ENCODE results near the gene PACS2.
"Not testable (repeated sequence)": the region's sequence is repeated elsewhere in the genome, so short reads cannot be mapped to it uniquely, and the experiment has no call there.

The PACS2 gene

DNA sequence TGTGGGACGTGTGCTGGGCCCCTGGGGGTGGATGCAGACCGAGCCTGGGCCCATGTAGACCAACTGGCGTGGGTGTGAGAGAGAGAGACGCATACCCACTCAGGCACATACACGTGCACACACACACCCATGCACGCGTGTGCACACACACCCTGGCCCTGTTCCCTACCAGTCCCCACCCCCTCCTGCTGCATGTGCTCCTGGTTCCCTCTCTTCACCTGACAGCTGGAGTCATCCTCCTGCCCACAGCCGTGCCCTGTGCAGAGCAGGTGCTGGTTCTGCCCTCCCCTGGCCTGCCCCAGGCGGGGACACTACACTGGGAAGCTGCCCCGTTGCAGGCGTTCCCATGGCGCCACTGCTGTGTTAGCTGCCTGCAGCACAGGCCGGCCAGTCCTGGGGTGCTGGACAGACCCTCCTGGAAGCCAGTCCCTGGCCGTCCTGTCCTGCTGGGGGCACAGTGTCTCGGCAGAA lies 18.5 kb downstream of the PACS2 start:
- no peak for DNase-seq

DNA sequence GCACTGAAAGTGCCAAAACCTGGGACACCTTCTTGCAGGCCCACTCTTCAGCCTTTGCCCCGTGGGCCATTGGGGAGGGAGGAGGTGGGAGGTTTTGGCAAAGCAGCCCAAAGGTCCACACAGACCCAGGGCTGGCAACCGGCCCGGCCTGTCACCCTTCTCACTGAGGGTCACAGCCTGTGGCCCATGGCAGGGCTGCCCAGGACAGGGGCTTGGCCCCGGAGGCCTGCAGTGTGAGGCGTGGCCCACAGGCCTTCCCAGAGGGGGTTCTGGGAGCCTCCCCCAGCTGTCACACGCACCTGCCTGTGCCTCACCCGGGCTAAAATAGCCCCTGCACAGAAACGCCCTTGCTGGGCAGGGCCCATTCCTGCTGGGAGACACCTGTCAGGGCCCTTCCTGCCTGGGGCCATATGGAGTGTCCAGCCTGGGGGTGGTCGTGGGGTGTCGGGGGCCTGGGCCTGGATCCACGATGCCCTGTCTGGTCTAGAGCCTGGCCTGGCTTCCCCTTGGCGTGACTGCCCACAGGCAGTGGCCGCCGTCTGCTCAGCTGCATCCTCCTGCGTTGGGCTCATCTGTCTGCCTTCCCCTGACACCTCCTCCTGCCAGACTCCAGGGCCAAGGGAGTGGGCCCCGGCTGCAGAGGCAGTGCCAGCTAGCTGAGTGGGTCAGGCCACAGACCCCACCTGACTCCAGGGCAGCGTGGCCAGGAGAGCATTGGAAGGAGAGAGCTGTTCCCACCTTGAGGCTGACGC lies 19.2 kb downstream of the PACS2 start:
- no peak for DNase-seq

DNA sequence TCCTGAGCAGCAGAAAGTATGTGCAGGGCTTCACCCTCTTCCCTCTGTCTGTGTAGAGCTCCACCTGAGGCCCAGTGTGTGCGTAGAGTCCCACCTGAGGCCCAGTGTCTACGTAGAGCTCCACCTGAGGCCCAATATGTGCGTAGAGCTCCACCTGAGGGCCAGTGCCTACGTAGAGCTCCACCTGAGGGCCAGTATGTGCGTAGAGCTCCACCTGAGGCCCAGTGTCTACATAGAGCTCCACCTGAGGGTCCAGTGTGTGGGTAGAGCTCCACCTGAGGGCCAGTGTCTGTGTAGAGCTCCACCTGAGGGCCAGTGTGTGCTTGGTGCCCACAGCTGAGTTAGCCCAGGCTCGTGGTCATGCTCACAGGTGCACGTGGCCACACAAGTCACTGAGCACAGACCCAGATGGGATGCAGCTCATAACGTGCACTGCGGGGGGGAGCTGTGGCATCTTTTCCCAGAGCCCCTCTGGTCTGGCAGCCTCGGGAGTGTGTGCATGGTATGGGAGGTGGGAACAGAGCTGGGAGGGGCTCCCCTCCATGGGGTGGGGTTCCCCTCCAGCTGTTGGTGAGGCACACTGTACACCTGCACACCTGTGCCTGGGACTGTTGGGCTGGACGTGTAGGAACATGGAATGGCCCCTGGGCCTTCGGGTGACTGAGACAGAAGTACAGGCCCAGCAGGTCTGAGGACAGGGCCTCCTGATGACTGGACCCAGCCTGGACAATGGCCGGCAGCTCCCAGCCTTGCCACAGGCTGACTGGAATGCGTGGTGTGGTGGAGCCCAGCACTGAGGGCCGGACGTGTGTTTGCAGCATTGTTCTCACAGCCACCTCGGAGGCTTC lies 20.1 kb downstream of the PACS2 start:
- no peak for DNase-seq

DNA sequence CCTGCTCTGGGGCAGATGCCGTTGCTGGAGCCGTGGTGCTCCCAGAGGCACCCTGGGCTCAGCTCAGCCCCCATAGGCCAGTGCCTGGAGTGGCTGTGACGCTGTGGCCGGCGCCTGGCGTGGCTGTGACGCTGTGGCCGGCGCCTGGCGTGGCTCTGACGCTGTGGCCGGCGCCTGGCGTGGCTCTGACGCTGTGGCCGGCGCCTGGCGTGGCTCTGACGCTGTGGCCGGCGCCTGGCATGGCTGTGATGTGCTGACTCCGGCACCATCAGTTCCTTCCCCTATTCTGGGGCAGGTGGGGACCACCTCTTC lies 20.6 kb downstream of the PACS2 start:
- not testable (repeated sequence) for DNase-seq

- DNase-seq = no peak
These were observed 21.4 kb downstream of the PACS2 start for GRCh38 chr14:105335735-105336476.

GRCh38 chr14:105336477-105337287 lies 22.1 kb downstream of the PACS2 start:
- DNase-seq = no peak

GRCh38 chr14:105337433-105337832 lies 22.9 kb downstream of the PACS2 start:
- no peak for DNase-seq

DNA sequence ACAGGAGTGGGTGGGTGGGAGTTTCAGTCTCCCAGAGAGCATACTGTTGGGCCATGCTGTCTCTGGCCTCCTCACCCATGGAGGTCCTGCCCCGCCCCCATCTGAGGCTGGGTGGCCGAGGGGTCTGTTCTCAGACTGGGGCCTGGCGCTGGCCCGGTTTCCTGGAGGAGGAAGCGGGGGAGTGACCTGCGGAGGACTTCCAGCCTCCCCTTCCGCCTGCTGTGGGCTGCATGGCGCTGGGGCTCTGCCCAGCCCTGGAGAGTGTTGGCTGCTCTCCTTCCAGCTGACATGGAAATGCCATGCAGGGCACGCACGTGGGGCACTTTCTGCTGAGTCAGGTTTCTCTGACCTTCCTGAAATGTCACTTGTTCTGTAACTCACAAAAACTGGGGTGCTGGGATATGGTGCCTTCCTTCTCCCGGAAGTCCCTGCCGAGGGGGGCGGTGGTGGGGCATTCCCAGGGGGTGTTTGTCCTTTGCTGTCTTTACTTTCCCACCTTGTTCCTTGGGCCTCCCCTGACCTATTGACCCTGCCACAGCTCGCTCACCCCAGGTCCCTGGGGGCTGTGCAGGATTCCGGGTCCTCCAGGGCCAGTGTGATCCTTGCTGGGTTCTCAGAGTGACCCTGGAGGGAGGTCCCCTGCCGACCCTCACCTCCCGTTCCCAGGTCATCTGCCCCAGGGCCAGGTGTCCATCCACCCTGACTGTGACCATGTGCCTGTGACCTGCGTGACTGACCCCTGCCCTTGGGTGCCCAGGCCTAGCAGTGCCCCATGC lies 23.6 kb downstream of the PACS2 start:
- DNase-seq = no peak

DNA sequence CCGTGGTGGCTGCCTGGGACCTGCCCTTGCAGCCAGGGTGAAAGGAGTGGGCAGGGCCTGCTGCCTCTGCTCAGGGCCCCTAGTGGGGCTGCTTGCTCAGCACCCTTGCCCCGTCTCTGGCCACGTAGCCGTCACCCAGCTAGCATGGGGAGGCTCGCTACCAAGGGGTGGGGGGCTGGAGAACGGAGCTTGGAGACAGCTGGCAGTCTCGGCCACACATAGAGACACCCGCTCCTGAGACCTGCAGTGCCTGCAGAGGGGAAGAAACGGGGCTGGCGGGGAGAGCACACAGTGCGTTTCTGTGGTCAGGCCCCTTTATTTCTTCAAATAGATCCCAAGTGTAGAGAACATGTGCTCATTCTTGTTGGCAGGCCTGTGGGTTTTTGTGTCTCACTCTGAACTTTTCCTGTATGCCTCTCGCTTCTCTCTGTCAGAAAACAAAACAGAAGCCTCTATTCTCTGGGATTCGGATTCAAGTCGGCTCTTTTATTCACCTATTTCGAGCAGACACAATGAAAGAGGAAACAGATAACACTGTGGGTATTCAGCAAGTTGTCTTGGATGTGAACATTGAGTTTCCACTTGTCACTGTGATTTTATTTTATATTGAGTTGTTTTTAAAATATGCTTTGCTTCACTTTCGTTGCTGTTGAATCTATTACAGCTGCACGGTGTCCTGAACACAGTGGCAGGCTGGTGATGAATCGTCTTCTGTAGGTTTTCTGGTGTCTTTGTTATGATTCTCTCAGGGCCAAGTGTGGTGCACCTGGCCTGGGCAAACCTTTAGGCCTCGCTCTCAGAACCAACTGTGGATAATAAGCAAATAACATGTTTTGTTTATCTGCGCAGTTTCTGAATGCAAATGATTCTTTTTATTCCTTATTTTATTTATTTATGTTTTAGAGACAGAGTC lies 26.5 kb downstream of the PACS2 start:
- no peak for DNase-seq

DNA sequence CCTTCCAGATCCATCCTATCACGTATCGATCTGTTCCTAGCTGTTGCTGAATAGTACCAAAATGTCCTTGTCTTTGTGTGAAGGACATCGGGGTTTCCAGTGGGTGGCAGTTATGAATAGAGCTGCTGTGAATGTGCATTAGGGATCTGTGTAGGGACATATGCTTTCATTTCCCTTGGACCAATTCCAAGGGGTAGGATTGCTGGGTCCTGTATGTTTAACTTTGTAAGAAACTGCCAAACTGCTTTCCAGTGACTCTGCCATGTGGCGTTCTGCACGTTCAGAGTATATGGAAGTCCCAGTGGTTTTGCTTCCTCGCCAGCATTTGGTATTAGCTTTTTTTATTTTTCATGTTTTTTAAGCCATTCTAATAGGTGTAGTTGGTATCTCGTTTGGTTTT lies 28.6 kb downstream of the PACS2 start:
- no peak for DNase-seq

GRCh38 chr14:105346200-105346533 lies 31.6 kb downstream of the PACS2 start:
- no peak for DNase-seq

DNA sequence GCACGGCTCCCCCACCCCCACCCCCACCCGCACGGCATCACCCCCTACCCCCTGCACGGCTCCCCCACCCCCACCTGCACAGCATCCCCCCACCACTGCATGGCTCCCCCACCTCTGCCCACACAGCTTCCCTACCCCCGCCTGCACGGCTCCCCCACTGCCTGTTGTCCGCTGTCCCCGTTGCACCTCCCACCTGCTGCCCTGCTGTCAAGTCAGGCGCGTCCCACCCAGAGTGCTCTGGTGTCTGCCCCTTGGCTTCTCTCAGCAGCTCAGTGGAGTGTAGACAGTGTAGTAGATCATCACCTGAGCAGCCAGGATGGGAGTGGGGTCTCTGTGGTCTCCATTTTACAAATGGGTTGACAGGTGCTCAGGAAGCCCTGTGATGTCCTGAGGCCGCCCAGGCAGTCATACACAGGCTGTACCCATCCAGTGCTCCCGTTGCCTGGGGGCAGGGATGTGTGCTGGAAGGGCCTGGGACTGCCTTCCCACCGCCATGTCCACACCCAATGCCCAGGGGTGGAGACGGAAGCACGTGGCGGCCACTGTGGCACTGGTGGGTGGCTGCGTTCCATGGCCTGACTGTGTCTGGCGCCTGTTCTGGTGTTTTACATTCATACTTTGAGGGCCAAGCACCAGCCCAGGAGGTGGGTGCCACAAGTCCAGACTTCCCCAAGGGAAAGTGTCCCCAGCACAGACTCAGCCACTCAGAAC lies 32.5 kb downstream of the PACS2 start:
- no peak for DNase-seq

GRCh38 chr14:105347587-105347968 lies 33.0 kb downstream of the PACS2 start:
- no peak for DNase-seq

DNA sequence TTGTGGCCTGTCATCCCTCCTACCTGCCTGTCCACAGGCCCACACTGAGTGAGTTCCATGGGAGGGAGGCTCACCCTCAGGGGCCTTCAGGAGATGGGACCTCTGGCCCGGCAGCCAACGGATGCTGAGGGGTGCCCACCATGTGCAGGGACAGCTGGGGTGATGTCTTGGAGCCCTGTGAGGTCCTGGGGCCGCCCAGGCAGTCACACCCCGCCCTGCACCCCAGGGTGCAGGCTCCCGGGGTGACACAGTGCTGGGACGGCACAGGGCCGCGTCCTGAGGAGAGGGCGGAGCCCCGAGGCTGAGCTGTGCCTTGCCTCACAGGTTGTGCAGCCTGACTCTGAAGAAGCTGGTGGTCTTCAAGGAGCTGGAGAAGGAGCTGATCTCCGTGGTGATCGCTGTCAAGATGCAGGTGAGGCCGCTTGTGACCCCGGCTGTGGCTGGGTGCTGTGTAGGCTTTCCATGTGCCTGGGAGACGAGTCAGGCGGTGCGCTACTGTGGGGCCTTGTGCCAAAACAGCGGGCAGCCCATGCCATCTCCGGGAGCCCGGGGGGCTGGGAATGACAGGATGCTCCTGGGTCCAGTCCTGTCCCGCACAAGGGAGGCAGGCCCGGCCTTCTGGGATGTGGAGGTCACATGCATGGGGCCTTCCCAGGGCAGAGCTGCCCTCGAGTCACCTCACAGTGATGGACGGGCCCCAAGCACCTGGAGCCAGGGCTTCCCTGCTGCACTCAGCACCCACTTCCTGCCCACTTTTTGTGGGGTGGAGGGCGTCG lies 33.8 kb downstream of the PACS2 start:
- no peak for DNase-seq

GRCh38 chr14:105348945-105349699 lies 34.6 kb downstream of the PACS2 start:
- no peak for DNase-seq

DNA sequence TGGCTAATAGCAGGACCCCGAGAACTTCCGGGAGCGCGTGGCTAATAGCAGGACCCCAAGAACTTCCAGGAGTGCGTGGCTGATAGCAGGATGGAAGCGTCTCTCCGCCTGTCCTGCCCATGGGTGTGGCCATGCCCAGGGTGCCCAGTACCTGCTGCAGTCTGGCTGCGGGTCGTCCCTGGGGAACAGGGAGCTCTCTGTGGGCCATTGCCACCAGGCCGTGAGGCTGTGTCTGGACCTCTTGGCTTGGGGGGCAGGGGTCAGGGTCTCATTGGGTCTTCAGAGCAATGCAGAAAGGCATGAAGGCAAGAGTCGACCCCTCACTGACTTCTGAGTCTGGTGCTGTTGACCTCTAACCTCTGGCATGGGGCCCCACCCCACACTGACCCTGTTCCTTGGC lies 35.4 kb downstream of the PACS2 start:
- no peak for DNase-seq

- no peak for DNase-seq
These were observed 36.1 kb downstream of the PACS2 start for GRCh38 chr14:105350450-105351244.

GRCh38 chr14:105351410-105351809 lies 36.9 kb downstream of the PACS2 start:
- no peak for DNase-seq
